ENCODE results near the gene KRAS.
"Not testable (repeated sequence)": the region's sequence is repeated elsewhere in the genome, so short reads cannot be mapped to it uniquely, and the experiment has no call there.

KRAS gene

GRCh38 chr12:25250744-25251730 lies at the start of gene KRAS:
TSS of gene KRAS (minus strand) at chr12:25250929.
- peak in 1 of 2 experiments; percentile 34 for DNase-seq

- no peak for DNase-seq
Observed at GRCh38 chr12:25296381-25296780, 45.7 kb upstream of the KRAS start.

GRCh38 chr12:25295361-25295760 lies 44.6 kb upstream of the KRAS start:
- no peak for DNase-seq

GRCh38 chr12:25293653-25294052 lies 42.9 kb upstream of the KRAS start:
- DNase-seq = no peak

GRCh38 chr12:25292810-25293221 lies 42.1 kb upstream of the KRAS start:
- DNase-seq = not testable (repeated sequence)

- DNase-seq = no peak
Observed at GRCh38 chr12:25287610-25288009, 36.9 kb upstream of the KRAS start.

- DNase-seq = no peak
Observed at GRCh38 chr12:25286837-25287236, 36.1 kb upstream of the KRAS start.

GRCh38 chr12:25284024-25284423 lies 33.3 kb upstream of the KRAS start:
- DNase-seq = no peak

- DNase-seq = no peak
Observed at GRCh38 chr12:25283006-25283405, 32.3 kb upstream of the KRAS start.

GRCh38 chr12:25280082-25280481 lies 29.4 kb upstream of the KRAS start:
- no peak for DNase-seq

- DNase-seq = no peak
Observed at GRCh38 chr12:25278269-25278668, 27.5 kb upstream of the KRAS start.

GRCh38 chr12:25276199-25276937 lies 25.6 kb upstream of the KRAS start:
- no peak for DNase-seq

- no peak for DNase-seq
Observed at GRCh38 chr12:25271486-25272098, 20.9 kb upstream of the KRAS start.

GRCh38 chr12:25269701-25270100 lies 19.0 kb upstream of the KRAS start:
- no peak for DNase-seq

GRCh38 chr12:25266497-25266896 lies 15.8 kb upstream of the KRAS start:
- DNase-seq = no peak

GRCh38 chr12:25264862-25265261 lies 14.1 kb upstream of the KRAS start:
- DNase-seq = no peak

GRCh38 chr12:25264114-25264513 lies 13.4 kb upstream of the KRAS start:
- DNase-seq = no peak

GRCh38 chr12:25263594-25263993 lies 12.9 kb upstream of the KRAS start:
- no peak for DNase-seq

GRCh38 chr12:25262389-25263074 lies 11.8 kb upstream of the KRAS start:
- DNase-seq = no peak

GRCh38 chr12:25257590-25258324 lies 7.0 kb upstream of the KRAS start:
- DNase-seq = no peak

- DNase-seq = no peak
Observed at GRCh38 chr12:25256826-25257225, 6.1 kb upstream of the KRAS start.

- DNase-seq = no peak
Observed at GRCh38 chr12:25256005-25256404, 5.3 kb upstream of the KRAS start.
